ENCODE measurements around the gene ZNF317. TPM values are rescaled to one million over a fixed set of nuclear protein-coding genes. Genes with fewer than 3 reads are reported as not detected.

ZNF317 gene
- total and polyA plus RNA-seq, 9 of the 15 experiments (the other 6 are each of a cell fraction or from before 2014, with no cell fraction given) = 17.3 to 43.2 (median 34.8) TPM

GRCh38 chr19:9130965-9131364 lies 9.2 kb upstream of the ZNF317 start:
- Histone ChIP-seq H3K36me3 (ENCODE audit: control insufficient read depth, insufficient read depth, low read length) (no peaks in the 10 kb centered on the region), H2AFZ (ENCODE audit: low read depth, low read length) (no peak overlapping the region), H3K4me1 (replicated peaks in 1 of 2; ENCODE audit: control insufficient read depth in 2 of 2, insufficient read depth in 2 of 2, low read length in 2 of 2) (no peaks in the 10 kb centered on the region), H3K27ac (ENCODE audit: extremely low read depth, low read depth, low read length) (no peak overlapping the region), H3K9me1 (ENCODE audit: control insufficient read depth, insufficient read depth, low read length) (no peaks in the 10 kb centered on the region), H3K9ac (ENCODE audit: insufficient read depth in 1 of 2, low read depth in 2 of 2, low read length in 2 of 2) (no peak overlapping the region), H4K20me1 (replicated peaks; ENCODE audit: control insufficient read depth, insufficient read depth, low read length) (no peaks in the 10 kb centered on the region), H3K9me3 (replicated peaks; ENCODE audit: control insufficient read depth, insufficient read depth, low read depth, low read length) (no peaks in the 10 kb centered on the region), H3K27me3 (ENCODE audit: control insufficient read depth in 2 of 2, insufficient read depth in 2 of 2, low read length in 2 of 2) (peaks cover 0 to 6% of the 10 kb centered on the region in 2 experiments; a peak in 2 of 5 replicates), H3K4me3 (no peak overlapping the region), H3K4me2 (ENCODE audit: insufficient read depth, low read length) (no peak overlapping the region), H3K79me2 (ENCODE audit: control insufficient read depth, insufficient read depth, low read length) (no peaks in the 10 kb centered on the region)
- TF ChIP-seq, protein P1, sequence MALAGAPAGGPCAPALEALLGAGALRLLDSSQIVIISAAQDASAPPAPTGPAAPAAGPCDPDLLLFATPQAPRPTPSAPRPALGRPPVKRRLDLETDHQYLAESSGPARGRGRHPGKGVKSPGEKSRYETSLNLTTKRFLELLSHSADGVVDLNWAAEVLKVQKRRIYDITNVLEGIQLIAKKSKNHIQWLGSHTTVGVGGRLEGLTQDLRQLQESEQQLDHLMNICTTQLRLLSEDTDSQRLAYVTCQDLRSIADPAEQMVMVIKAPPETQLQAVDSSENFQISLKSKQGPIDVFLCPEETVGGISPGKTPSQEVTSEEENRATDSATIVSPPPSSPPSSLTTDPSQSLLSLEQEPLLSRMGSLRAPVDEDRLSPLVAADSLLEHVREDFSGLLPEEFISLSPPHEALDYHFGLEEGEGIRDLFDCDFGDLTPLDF (CRISPR knock-in tag; IDR thresholded peaks at IDR 0.05) = no peak
- TF ChIP-seq SMARCA4 (IDR thresholded peaks at IDR 0.05) = no peak
- no peak for TF ChIP-seq ATF2 (CRISPR knock-in tag; IDR thresholded peaks at IDR 0.05)
- no peak for TF ChIP-seq MEF2A (IDR thresholded peaks at IDR 0.05; ENCODE audit: control insufficient read depth, low read depth, low read length)
- no peak for TF ChIP-seq BACH1 (tag; IDR thresholded peaks at IDR 0.05)
- TF ChIP-seq SREBF2 (CRISPR knock-in tag; IDR thresholded peaks at IDR 0.05) = no peak
- no peak for TF ChIP-seq HOXB6 (CRISPR knock-in tag; IDR thresholded peaks at IDR 0.05; ENCODE audit: borderline replicate concordance)
- no peak for TF ChIP-seq KLF16 (IDR thresholded peaks at IDR 0.05)
- TF ChIP-seq, protein P2, sequence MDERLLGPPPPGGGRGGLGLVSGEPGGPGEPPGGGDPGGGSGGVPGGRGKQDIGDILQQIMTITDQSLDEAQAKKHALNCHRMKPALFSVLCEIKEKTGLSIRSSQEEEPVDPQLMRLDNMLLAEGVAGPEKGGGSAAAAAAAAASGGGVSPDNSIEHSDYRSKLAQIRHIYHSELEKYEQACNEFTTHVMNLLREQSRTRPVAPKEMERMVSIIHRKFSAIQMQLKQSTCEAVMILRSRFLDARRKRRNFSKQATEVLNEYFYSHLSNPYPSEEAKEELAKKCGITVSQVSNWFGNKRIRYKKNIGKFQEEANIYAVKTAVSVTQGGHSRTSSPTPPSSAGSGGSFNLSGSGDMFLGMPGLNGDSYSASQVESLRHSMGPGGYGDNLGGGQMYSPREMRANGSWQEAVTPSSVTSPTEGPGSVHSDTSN (CRISPR knock-in tag; IDR thresholded peaks at IDR 0.05; ENCODE audit: low read depth) = no peak
- TF ChIP-seq, protein P2 (tag; conservative IDR thresholded peaks at IDR 0.05; ENCODE audit: low read depth) = no peak
- no peak for TF ChIP-seq PML (IDR thresholded peaks at IDR 0.05; ENCODE audit: low read length)
- TF ChIP-seq DIDO1 (tag; IDR thresholded peaks at IDR 0.05; ENCODE audit: low read depth) = no peak
- TF ChIP-seq POLR3G (IDR thresholded peaks at IDR 0.05; ENCODE audit: extremely low read depth, insufficient read length, insufficient replicate concordance) = no peak
- TF ChIP-seq GMEB1 (CRISPR knock-in tag; IDR thresholded peaks at IDR 0.05) = no peak
- no peak for TF ChIP-seq WHSC1 (IDR thresholded peaks at IDR 0.05; ENCODE audit: low read length)
- no peak for TF ChIP-seq ZNF174 (CRISPR knock-in tag; IDR thresholded peaks at IDR 0.05)
- intact Hi-C loops (cut with micrococcal nuclease) = no loop called here
- DNase-seq (ENCODE audit: extremely low read depth in 1 of 4, low spot score in 3 of 4) = no peak
- FAIRE-seq = no peak
- CTCF ChIA-PET (ENCODE audit: low intra/inter-chr PET ratio) = no interaction called here
- in situ Hi-C loops (cut with MboI) = loop anchor here (10.0 kb wide), 2 partner anchors 494 to 664 kb away; partner anchors contain the start of gene ZNF561
- 47% methylated on average over 1 of the region's 1 CpG for WGBS (ENCODE audit: insufficient coverage, low coverage, missing lambda C conversion rate)
- BruUV-seq (replicated peaks) = no TSS peak
- POLR2A ChIA-PET = interaction anchor here (1.2 kb wide), 1 partner anchor 624 kb away, joined by 3 read pairs; no protein-coding TSS in a partner anchor
- no peak for ATAC-seq
